Epithelial cell of proximal tubule (primary cell): Measurements from ENCODE around the gene NBEA. TPM values are rescaled to one million over a fixed set of nuclear protein-coding genes. Genes with fewer than 3 reads are reported as not detected.

Experiments
- DNase-seq: peaks from one replicate; pipeline ENCODE4 v3.0.0-alpha.2; 2011; ENCODE audit warnings: low read depth
- H3K4me3 ChIP-seq: 2 replicates; pipeline ENCODE4 v1.5.1; 2011; ENCODE audit warnings: low read depth, mild to moderate bottlenecking, low read length
- CTCF ChIP-seq: conservative IDR thresholded peaks from 2 replicates; pipeline ENCODE4 v1.5.1; 2012; ENCODE audit warnings: low read depth, mild to moderate bottlenecking, low read length
- total RNA-seq: library from RNA; depleted of rRNA; stranded (reverse); fragments of >200 nt; gene quantifications from 2 replicates; pipeline ENCODE4 v1.2.3, GENCODE V29; 2015

The NBEA gene
- total RNA-seq, 1 donor from 2014 or later: 2.7 TPM

GRCh38 chr13:35496761-35497386 lies 554.8 kb downstream of the NBEA start:
- no peak for TF ChIP-seq CTCF
- DNase-seq: no peak
- H3K4me3 ChIP-seq: no peak overlapping the region

- no peak for TF ChIP-seq CTCF
- DNase-seq: no peak
Measured at GRCh38 chr13:35498231-35498630, 556.2 kb downstream of the NBEA start.

GRCh38 chr13:35499196-35499662 lies 557.2 kb downstream of the NBEA start:
- DNase-seq: no peak
- H3K4me3 ChIP-seq: no peak overlapping the region
- no peak for TF ChIP-seq CTCF

More at GRCh38 chr13:35498231-35498630, 556.2 kb downstream of the NBEA start:
- no peak overlapping the region for H3K4me3 ChIP-seq

- no peak for TF ChIP-seq CTCF
- no peak for DNase-seq
- no peak overlapping the region for H3K4me3 ChIP-seq
Measured at GRCh38 chr13:35499676-35500075, 557.6 kb downstream of the NBEA start.

DNA sequence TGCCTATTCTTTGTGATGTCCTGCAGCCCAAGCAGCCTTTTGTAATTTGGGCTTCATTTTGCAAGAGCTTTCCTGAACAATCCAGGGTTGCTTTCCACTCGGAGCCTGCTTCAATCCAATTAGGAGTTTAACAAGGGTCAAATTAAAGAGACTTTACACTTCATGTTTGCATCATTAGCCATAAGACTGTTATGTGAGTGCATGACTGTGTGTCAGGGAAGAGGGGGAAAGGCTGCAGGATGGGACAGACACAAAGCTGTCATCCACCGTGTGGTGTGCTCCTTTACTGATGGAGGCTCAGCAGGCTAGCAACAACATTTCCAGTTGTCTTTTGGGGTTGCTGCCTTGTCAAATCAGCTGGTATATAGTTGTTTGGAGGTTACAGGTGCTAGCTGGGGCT lies 558.1 kb downstream of the NBEA start:
- no peak for TF ChIP-seq CTCF
- no peak overlapping the region for H3K4me3 ChIP-seq
- no peak for DNase-seq

GRCh38 chr13:35501661-35502235 lies 559.7 kb downstream of the NBEA start:
- no peak for TF ChIP-seq CTCF
- no peak overlapping the region for H3K4me3 ChIP-seq
- DNase-seq: no peak

DNA sequence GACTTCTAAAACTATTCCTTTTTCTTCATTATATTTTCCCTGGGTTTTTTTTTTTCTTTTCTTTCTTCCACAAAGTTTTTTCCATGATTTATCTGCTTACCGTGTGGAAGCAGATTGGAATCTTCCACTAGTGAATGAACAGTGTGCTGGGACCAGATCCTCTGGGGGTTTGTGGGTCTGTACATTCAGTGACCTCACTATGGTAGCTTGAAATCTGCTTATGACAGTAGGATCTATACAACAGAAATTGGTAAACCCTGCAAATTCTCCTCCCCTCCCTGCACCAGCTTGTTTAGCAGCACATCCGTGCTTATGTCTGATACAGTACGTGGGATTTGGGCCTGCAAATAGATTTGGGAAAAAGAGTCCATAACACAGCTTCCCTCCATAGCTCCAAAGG lies 560.4 kb downstream of the NBEA start:
- no peak for DNase-seq
- H3K4me3 ChIP-seq: no peak overlapping the region
- no peak for TF ChIP-seq CTCF
